Ovary (tissue), 10 donors: ENCODE data around the gene PTGS1. TPM values are rescaled to one million over a fixed set of nuclear protein-coding genes. Genes with fewer than 3 reads are reported as not detected.
A peak's percentile ranks its signal among the peaks of the same experiment; 100 is the strongest.
"Not testable (repeated sequence)": the region's sequence is repeated elsewhere in the genome, so short reads cannot be mapped to it uniquely, and the experiment has no call there.

Source experiments
- DNase-seq, 5 donors: peaks; one replicate each; pipeline ENCODE4 v3.0.0-alpha.2; 2019 to 2020
- H3K27ac ChIP-seq, 2 donors: fragments of 200-600 bp; one replicate each; pipeline versions ENCODE4 v1.5.1 to v1.8.0; 2019 to 2022
- H3K27me3 ChIP-seq: fragments of 200-600 bp; one replicate; pipeline ENCODE4 v1.8.0; 2022
- H3K36me3 ChIP-seq: fragments of 200-600 bp; sonication (generic); one replicate; pipeline ENCODE4 v1.5.1; 2019
- H3K4me1 ChIP-seq: one replicate; pipeline ENCODE4 v1.8.1; 2013; ENCODE audit warnings: mild to moderate bottlenecking, moderate library complexity; ENCODE audit not compliant: insufficient read depth
- H3K4me3 ChIP-seq: fragments of 200-600 bp; sonication (generic); one replicate; pipeline ENCODE4 v1.5.1; 2017
- H3K9me3 ChIP-seq, 2 donors: fragments of 200-600 bp in 1 of 2; sonication (generic) in 1 of 2; one replicate each; pipeline versions ENCODE4 v1.5.1 to v1.8.1; 2013 to 2019; ENCODE audit warnings: mild to moderate bottlenecking in 1 of 2, moderate library complexity in 1 of 2
- CTCF ChIP-seq, 3 donors: fragments of 450-650 bp in 2 of 3; fragments of 200-600 bp in 1 of 3; IDR thresholded peaks; one replicate each; pipeline versions ENCODE4 v1.5.1 to v1.8.0; 2016 to 2022; ENCODE audit warnings: antibody characterized with exemption in 3 of 3, mild to moderate bottlenecking in 1 of 3
- EP300 ChIP-seq: sonication (generic); formaldehyde crosslinking; IDR thresholded peaks from one replicate; pipeline ENCODE4 v1.6.1; 2017; ENCODE audit warnings: antibody characterized with exemption
- POLR2A ChIP-seq: fragments of 450-650 bp; IDR thresholded peaks from one replicate; pipeline ENCODE4 v1.6.1; 2017; ENCODE audit warnings: antibody characterized with exemption, mild to moderate bottlenecking, moderate library complexity
- WGBS, 3 donors: extraction: QIAGEN DNeasy Blood & Tissue Kit in 1 of 3; methylation state at CpG; one replicate each; pipeline versions ENCODE4 v1.1.5 to v1.1.7; 2013 to 2017; 5-methylcytosine and 5-hydroxymethylcytosine counted together
- intact Hi-C, 4 donors: fragments of 100-400 bp; cut with DNase I; formaldehyde crosslinking; loops; one replicate each; pipeline versions ENCODE4 v1.11.0 to v1.15.1; 2022 to 2023
- long read RNA-seq, 3 donors: library from polyadenylated mRNA in 2 of 3; unstranded in 2 of 3; transcript quantifications; one replicate each; pipeline ENCODE4 v2.0.0 and lab custom pipeline, GENCODE V29; 2021 to 2026
- polyA plus RNA-seq, 2 donors: library from polyadenylated mRNA; stranded (reverse); fragments of 200-250 nt in 1 of 2; fragments of 350-450 nt in 1 of 2; fragmentation: Illumina TruSeq in 1 of 2; extraction: RNeasy Lipid Tissue Mini Kit (QIAGEN cat#74804) in 1 of 2; gene quantifications; one replicate each; pipeline ENCODE4 v1.2.3, GENCODE V29; 2013 to 2014
- total RNA-seq, 7 donors: library from RNA; depleted of rRNA in 2 of 7; stranded (reverse); fragments of >200 nt in 2 of 7; fragmentation: NEBNext Ultra II Directional in 3 of 7; extraction: Animal tissue kit (Norgen Biotek cat#: 25700) in 3 of 7; gene quantifications; one replicate each; pipeline versions ENCODE4 v1.1.0 to v1.2.4, GENCODE V29; 2016 to 2023
- donor health status: DM: no; HTN: no; CAD: no; lungs with moderate emphysema.
- donor health status: DM: no; HTN: no; CAD: no.
- donor health status: Bipolar disorder and iron deficiency.
- donor health status: DM: yes; HTN: yes; CAD: no.
- donor health status: DM: no; HTN: no; CAD: no.
- donor health status: DM: yes; HTN: yes; CAD: no.

The PTGS1 gene
- total RNA-seq (10 to 100 TPM in 1 of 7 donors, 1 to 10 TPM in 6; 1.4 to 37.1 (median 7.0) TPM), polyA plus RNA-seq (1 to 10 TPM in 1 of 2 donors, under 1 TPM in 1; 0.90 to 8.2 TPM)
- long read RNA-seq, donor 1, full-length matches to known transcripts, result 7 of 19 reads
- long read RNA-seq, donor 1, partial matches to known transcripts, result 6 of 19 reads
- long read RNA-seq, donor 1, other reads (novel, unspliced or antisense), result 6 of 19 reads
- long read RNA-seq, donor 2, full-length matches to known transcripts, result 5 of 5 reads
- long read RNA-seq, donor 2, partial matches to known transcripts, result 0 of 5 reads
- long read RNA-seq, donor 2, other reads (novel, unspliced or antisense), result 0 of 5 reads
- long read RNA-seq, donor 3, full-length matches to known transcripts, result 8 of 13 reads
- long read RNA-seq, donor 3, partial matches to known transcripts, result 4 of 13 reads
- long read RNA-seq, donor 3, other reads (novel, unspliced or antisense), result 1 of 13 reads

- DNase-seq, result peak in 1 of 5 donors; percentile 35
Observed at GRCh38 chr9:122370869-122371755, at the start of gene PTGS1. Gene PTGS1, plus strand, starts transcription at chr9:122371024. Its CDS starts 61 bp downstream, at chr9:122371085.

GRCh38 chr9:122322553-122322952 lies 48.3 kb upstream of the PTGS1 start:
- Histone ChIP-seq H3K27ac (no peak overlapping the region), H3K9me3 (no peaks in the 10 kb centered on the region), H3K27me3 (no peaks in the 10 kb centered on the region), H3K36me3 (no peaks in the 10 kb centered on the region), H3K4me1 (no peaks in the 10 kb centered on the region), H3K4me3 (no peak overlapping the region)
- intact Hi-C loops, result no loop called here
- no peak for DNase-seq
- TF ChIP-seq POLR2A (no peak), EP300 (no peak), CTCF (IDR thresholded peaks at IDR 0.05) (no peak)
- WGBS, 3 donors, result 62 to 78% (median 63%) methylated on average over 2 of the region's 2 CpGs

More at GRCh38 chr9:122370869-122371755, at the start of gene PTGS1:
- no peaks in the 10 kb centered on the region for H3K36me3 ChIP-seq
- H3K9me3 ChIP-seq, result no peaks in the 10 kb centered on the region
- intact Hi-C loops, result no loop called here
- no peak within 1 kb of the TSS for H3K27ac ChIP-seq
- H3K4me1 ChIP-seq, result peaks cover 12% of the 10 kb centered on the region
- H3K27me3 ChIP-seq, result no peaks in the 10 kb centered on the region
- WGBS, 3 donors, result 7% methylated on average over 39 of the region's 39 CpGs
- no peak for TF ChIP-seq EP300
- no peak for TF ChIP-seq CTCF (IDR thresholded peaks at IDR 0.05)
- TF ChIP-seq POLR2A, result no peak
- H3K4me3 ChIP-seq, result peak within 1 kb of the TSS; percentile 23

GRCh38 chr9:122324665-122325064 lies 46.2 kb upstream of the PTGS1 start:
- H3K4me3 ChIP-seq, H3K27me3 ChIP-seq, DNase-seq, intact Hi-C loops, H3K9me3 ChIP-seq, H3K4me1 ChIP-seq, H3K27ac ChIP-seq, H3K36me3 ChIP-seq: not testable (repeated sequence)
- 20 to 42% (median 31%) methylated on average over 1 of the region's 1 CpG for WGBS, 3 donors

GRCh38 chr9:122325124-122325523 lies 45.7 kb upstream of the PTGS1 start:
- WGBS, 3 donors, result 5 to 12% (median 12%) methylated on average over 1 of the region's 1 CpG
- intact Hi-C loops, result no loop called here
- Histone ChIP-seq H3K9me3 (no peaks in the 10 kb centered on the region), H3K4me3 (no peak overlapping the region), H3K36me3 (no peaks in the 10 kb centered on the region), H3K27ac (no peak overlapping the region), H3K4me1 (no peaks in the 10 kb centered on the region), H3K27me3 (no peaks in the 10 kb centered on the region)
- TF ChIP-seq EP300 (no peak), POLR2A (no peak), CTCF (IDR thresholded peaks at IDR 0.05) (no peak)
- DNase-seq, result no peak
